ENCODE results near the gene CPN2. TPM values are rescaled to one million over a fixed set of nuclear protein-coding genes. Genes with fewer than 3 reads are reported as not detected.

The CPN2 gene
- total RNA-seq, 2 experiments from 2014 or later, result not detected

GRCh38 chr3:194377708-194378107, 26.6 kb upstream of the CPN2 start:
- POLR2A ChIA-PET, result interaction anchor here (1.0 kb wide), 1 partner anchor 33 kb away, joined by 3 read pairs; no protein-coding TSS in a partner anchor
- H3K36me3 Mint-ChIP-seq (ENCODE audit: low read depth), result no peaks in the 10 kb centered on the region
- H3K27me3 Mint-ChIP-seq, result peaks cover 32% of the 10 kb centered on the region
- CTCF ChIA-PET, result interaction anchor here (1.1 kb wide), 1 partner anchor 34 kb away, joined by 4 read pairs; no protein-coding TSS in a partner anchor
- no peak for DNase-seq
- H3K4me3 Mint-ChIP-seq, result no peak overlapping the region
- no peaks in the 10 kb centered on the region for H3K4me1 Mint-ChIP-seq
- no peaks in the 10 kb centered on the region for H3K9me3 Mint-ChIP-seq
- no peak overlapping the region for H3K27ac Mint-ChIP-seq

DNA sequence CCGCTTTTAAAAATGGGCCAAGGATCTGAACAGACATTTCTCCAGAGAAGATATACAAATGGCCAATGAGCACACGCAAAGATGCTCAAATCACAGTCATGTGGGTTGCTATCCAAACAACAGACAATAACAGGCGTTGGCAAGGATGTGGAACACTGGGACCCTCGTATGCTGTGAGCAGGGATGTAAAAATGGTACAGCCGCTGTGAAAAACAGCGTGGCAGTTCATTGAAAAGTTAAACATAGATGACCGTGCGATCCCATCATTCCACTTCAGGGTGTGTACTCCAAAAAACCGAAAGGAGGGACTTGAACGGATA, 25.1 kb upstream of the CPN2 start:
- ChIA-PET CTCF (no interaction called here), POLR2A (no interaction called here)
- H3K36me3 Mint-ChIP-seq (ENCODE audit: low read depth), result no peaks in the 10 kb centered on the region
- peaks cover 34% of the 10 kb centered on the region for H3K27me3 Mint-ChIP-seq
- no peak for DNase-seq
- H3K27ac Mint-ChIP-seq, result no peak overlapping the region
- H3K4me1 Mint-ChIP-seq, result no peaks in the 10 kb centered on the region
- no peaks in the 10 kb centered on the region for H3K9me3 Mint-ChIP-seq
- H3K4me3 Mint-ChIP-seq, result no peak overlapping the region

GRCh38 chr3:194375473-194376240, 24.5 kb upstream of the CPN2 start:
- H3K4me1 Mint-ChIP-seq, result no peaks in the 10 kb centered on the region
- ChIA-PET POLR2A (no interaction called here), CTCF (no interaction called here)
- H3K27ac Mint-ChIP-seq, result no peak overlapping the region
- peaks cover 35% of the 10 kb centered on the region for H3K27me3 Mint-ChIP-seq
- no peak for DNase-seq
- no peaks in the 10 kb centered on the region for H3K36me3 Mint-ChIP-seq (ENCODE audit: low read depth)
- H3K9me3 Mint-ChIP-seq, result no peaks in the 10 kb centered on the region
- no peak overlapping the region for H3K4me3 Mint-ChIP-seq

GRCh38 chr3:194374935-194375334, 23.8 kb upstream of the CPN2 start:
- H3K36me3 Mint-ChIP-seq (ENCODE audit: low read depth), result no peaks in the 10 kb centered on the region
- H3K4me1 Mint-ChIP-seq, result no peaks in the 10 kb centered on the region
- peaks cover 35% of the 10 kb centered on the region for H3K27me3 Mint-ChIP-seq
- H3K4me3 Mint-ChIP-seq, result no peak overlapping the region
- ChIA-PET POLR2A (no interaction called here), CTCF (no interaction called here)
- H3K9me3 Mint-ChIP-seq, result no peaks in the 10 kb centered on the region
- DNase-seq, result no peak
- H3K27ac Mint-ChIP-seq, result no peak overlapping the region

DNA sequence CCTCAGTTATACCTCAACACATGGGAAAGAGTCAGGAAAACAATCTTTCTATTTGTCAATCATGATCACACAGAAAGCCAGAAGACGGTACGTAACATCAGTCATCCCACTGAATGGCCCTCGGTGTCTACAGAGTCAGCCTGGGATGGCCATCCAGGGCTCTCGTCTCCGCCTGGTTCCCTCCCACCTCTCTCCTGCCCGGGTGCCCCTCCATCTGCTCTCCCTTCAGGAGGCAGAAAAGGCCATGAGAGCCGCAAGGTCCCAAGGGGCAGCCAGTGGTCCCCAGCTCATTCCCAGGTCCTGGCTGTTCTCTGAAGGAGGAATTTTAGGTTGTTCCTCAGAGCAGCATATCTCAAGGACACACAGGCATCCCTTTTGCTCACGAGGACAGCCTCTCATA, 22.8 kb upstream of the CPN2 start:
- no peak overlapping the region for H3K27ac Mint-ChIP-seq
- H3K9me3 Mint-ChIP-seq, result no peaks in the 10 kb centered on the region
- H3K27me3 Mint-ChIP-seq, result peaks cover 43% of the 10 kb centered on the region
- H3K4me1 Mint-ChIP-seq, result no peaks in the 10 kb centered on the region
- POLR2A ChIA-PET, result interaction anchor here (0.5 kb wide), 1 partner anchor 1819 kb away, joined by 3 read pairs; no protein-coding TSS in a partner anchor
- CTCF ChIA-PET, result no interaction called here
- no peaks in the 10 kb centered on the region for H3K36me3 Mint-ChIP-seq (ENCODE audit: low read depth)
- no peak overlapping the region for H3K4me3 Mint-ChIP-seq
- no peak for DNase-seq

DNA sequence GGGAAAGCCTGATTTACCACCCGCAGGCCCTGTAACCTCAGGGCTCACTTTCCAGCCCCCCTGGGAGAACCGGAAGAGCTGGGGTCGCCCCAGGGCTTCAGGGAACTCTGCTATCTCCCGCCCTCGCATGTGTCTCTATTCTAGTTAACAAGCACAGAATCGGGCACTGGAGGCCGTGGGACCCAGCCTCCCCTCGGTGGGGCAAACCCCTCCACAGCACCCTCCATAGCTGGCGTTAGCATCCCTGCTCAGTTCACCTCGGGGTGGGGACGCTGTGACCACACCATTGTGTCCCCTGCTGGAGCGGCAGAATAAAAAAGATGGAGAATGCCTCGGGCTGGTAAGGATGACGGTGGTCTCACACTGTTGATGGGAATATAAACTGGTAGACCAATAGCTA, 21.9 kb upstream of the CPN2 start:
- peaks cover 44% of the 10 kb centered on the region for H3K27me3 Mint-ChIP-seq
- no peaks in the 10 kb centered on the region for H3K36me3 Mint-ChIP-seq (ENCODE audit: low read depth)
- no peak overlapping the region for H3K4me3 Mint-ChIP-seq
- no peak overlapping the region for H3K27ac Mint-ChIP-seq
- DNase-seq, result no peak
- ChIA-PET CTCF (no interaction called here), POLR2A (interaction anchor here (0.5 kb wide), 1 partner anchor 1818 kb away, joined by 3 read pairs; no protein-coding TSS in a partner anchor)
- no peaks in the 10 kb centered on the region for H3K9me3 Mint-ChIP-seq
- no peaks in the 10 kb centered on the region for H3K4me1 Mint-ChIP-seq

DNA sequence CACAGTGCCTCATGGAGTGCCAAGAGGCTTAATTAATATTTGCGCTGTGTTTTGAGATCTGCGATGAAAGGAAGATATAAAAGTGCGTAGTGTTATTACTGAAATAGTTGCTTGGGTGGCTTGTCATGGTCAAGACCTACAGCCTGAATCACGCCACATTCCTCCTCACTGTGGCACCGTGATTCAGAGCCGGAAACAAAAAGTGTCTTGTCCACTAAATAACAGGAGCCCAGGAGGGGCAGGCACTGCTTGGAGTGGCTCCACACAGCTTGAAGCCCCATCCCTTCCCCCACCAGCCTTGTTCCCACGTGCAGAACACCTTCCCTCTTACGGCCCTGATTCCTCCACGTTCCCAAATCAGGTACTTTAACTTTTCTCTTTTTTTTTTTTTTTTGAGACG, 19.6 kb upstream of the CPN2 start:
- ChIA-PET CTCF (no interaction called here), POLR2A (no interaction called here)
- H3K4me1 Mint-ChIP-seq, result no peaks in the 10 kb centered on the region
- H3K36me3 Mint-ChIP-seq (ENCODE audit: low read depth), result no peaks in the 10 kb centered on the region
- peaks cover 44% of the 10 kb centered on the region for H3K27me3 Mint-ChIP-seq
- no peaks in the 10 kb centered on the region for H3K9me3 Mint-ChIP-seq
- no peak overlapping the region for H3K27ac Mint-ChIP-seq
- no peak overlapping the region for H3K4me3 Mint-ChIP-seq
- DNase-seq, result no peak

DNA sequence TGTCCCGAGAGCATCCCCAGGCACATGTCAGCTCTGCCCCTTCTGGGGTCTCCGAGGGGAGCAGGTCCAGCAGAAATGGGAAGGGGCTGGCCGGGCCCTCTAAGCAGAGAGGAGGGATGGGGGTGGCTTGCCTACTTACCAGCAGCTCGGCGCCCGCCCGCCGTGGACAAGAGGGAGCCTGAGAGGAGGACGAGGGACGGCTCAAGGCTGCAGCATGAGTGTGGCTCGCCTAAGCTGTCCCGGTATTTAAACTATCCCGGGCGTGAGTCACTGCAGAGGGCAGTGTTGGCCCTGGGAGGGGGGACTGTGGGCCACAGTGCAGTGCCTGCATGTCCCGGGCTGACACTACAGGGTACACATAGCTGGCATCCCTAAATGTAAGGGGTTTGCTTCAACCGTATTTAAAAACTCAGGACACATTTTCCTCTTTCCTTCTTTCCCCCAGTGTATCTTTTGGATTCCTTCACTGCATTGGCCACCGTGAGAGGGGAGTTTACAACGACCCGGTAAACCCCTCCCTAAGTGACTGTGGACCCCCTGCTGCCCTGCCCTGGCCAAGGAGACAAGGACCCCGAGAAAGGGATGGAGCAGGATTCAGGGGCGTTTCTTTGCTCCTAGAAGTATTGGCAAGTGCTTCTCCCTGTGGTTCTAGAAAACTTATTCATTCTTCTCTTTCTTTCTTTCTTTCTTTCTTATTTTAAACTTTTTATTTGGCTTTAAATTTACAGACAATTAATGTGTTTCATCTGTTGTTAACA, 18.6 kb upstream of the CPN2 start, which contains the start of gene LRRC15:
Gene LRRC15 (minus strand): TSS at position 222 of the 758 bp plus-strand sequence. CDS start 8,700 bp downstream, outside the sequence.
- no peak for DNase-seq
- H3K9me3 Mint-ChIP-seq, result no peaks in the 10 kb centered on the region
- no peak within 1 kb of the TSS for H3K4me3 Mint-ChIP-seq
- H3K36me3 Mint-ChIP-seq (ENCODE audit: low read depth), result no peaks in the 10 kb centered on the region
- CTCF ChIA-PET, result interaction anchor here (1.5 kb wide), 1 partner anchor 26 kb away, joined by 6 read pairs; no protein-coding TSS in a partner anchor
- H3K27me3 Mint-ChIP-seq, result peaks cover 36% of the 10 kb centered on the region
- H3K4me1 Mint-ChIP-seq, result no peaks in the 10 kb centered on the region
- POLR2A ChIA-PET, result no interaction called here
- H3K27ac Mint-ChIP-seq, result no peak within 1 kb of the TSS

DNA sequence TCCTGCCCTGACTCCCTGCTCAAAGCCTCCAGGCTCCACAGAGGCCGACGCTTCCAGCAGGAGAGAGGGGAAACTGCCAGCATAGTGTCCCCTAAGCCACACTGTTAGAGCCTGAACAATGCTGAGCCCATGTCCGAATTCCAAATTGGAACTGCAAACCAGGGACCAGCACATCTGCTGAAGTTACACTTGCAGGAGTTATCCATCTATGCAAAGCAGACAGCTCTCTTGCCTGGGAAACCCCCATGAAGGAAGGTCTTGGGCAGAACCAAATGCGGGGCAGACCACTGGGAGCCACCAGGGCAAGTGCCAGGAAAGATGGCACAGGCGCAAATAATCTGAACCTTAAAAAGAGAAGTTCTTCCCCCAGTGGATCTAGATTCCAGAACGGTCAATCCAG, 17.8 kb upstream of the CPN2 start:
- CTCF ChIA-PET, result interaction anchor here (1.5 kb wide), 1 partner anchor 25 kb away, joined by 6 read pairs; no protein-coding TSS in a partner anchor
- no peaks in the 10 kb centered on the region for H3K36me3 Mint-ChIP-seq (ENCODE audit: low read depth)

GRCh38 chr3:194367992-194368841, 17.1 kb upstream of the CPN2 start:
- CTCF ChIA-PET, result interaction anchor here (1.5 to 1.6 kb wide), 2 partner anchors 24 kb away, joined by 3 to 6 read pairs; no protein-coding TSS in a partner anchor
- no peak overlapping the region for H3K27ac Mint-ChIP-seq
- H3K36me3 Mint-ChIP-seq (ENCODE audit: low read depth), result no peaks in the 10 kb centered on the region
- no peaks in the 10 kb centered on the region for H3K4me1 Mint-ChIP-seq
- POLR2A ChIA-PET, result no interaction called here
- peaks cover 45% of the 10 kb centered on the region for H3K27me3 Mint-ChIP-seq
- H3K4me3 Mint-ChIP-seq, result no peak overlapping the region
- H3K9me3 Mint-ChIP-seq, result no peaks in the 10 kb centered on the region
- DNase-seq, result no peak

More for the DNA sequence above, 17.8 kb upstream of the CPN2 start:
- no peaks in the 10 kb centered on the region for H3K9me3 Mint-ChIP-seq
- no peak overlapping the region for H3K27ac Mint-ChIP-seq
- no peak overlapping the region for H3K4me3 Mint-ChIP-seq
- H3K27me3 Mint-ChIP-seq, result peaks cover 39% of the 10 kb centered on the region
- H3K4me1 Mint-ChIP-seq, result no peaks in the 10 kb centered on the region
- no peak for DNase-seq
- POLR2A ChIA-PET, result no interaction called here

GRCh38 chr3:194365978-194366490, 14.9 kb upstream of the CPN2 start:
- H3K9me3 Mint-ChIP-seq, result no peaks in the 10 kb centered on the region
- H3K27me3 Mint-ChIP-seq, result peaks cover 45% of the 10 kb centered on the region
- CTCF ChIA-PET, result interaction anchor here (0.7 kb wide), 1 partner anchor 22 kb away, joined by 4 read pairs; no protein-coding TSS in a partner anchor
- no peak overlapping the region for H3K4me3 Mint-ChIP-seq
- no peaks in the 10 kb centered on the region for H3K4me1 Mint-ChIP-seq
- POLR2A ChIA-PET, result no interaction called here
- no peak overlapping the region for H3K27ac Mint-ChIP-seq
- no peaks in the 10 kb centered on the region for H3K36me3 Mint-ChIP-seq (ENCODE audit: low read depth)
- no peak for DNase-seq

GRCh38 chr3:194365526-194365925, 14.4 kb upstream of the CPN2 start:
- ChIA-PET POLR2A (no interaction called here), CTCF (interaction anchor here (0.7 kb wide), 1 partner anchor 22 kb away, joined by 4 read pairs; no protein-coding TSS in a partner anchor)
- Mint-ChIP-seq H3K27ac (no peak overlapping the region), H3K4me1 (no peaks in the 10 kb centered on the region), H3K27me3 (peaks cover 43% of the 10 kb centered on the region), H3K4me3 (no peak overlapping the region), H3K36me3 (ENCODE audit: low read depth) (no peaks in the 10 kb centered on the region), H3K9me3 (no peaks in the 10 kb centered on the region)
- DNase-seq, result no peak

Data from activated CD4-positive, alpha-beta memory T cell treated with anti-CD3 and anti-CD28 coated beads, Interleukin-2, amount 10 ng/mL, durations not matched to agents 7 days and 5 days (primary cell).